Dermis blood vessel endothelial cell (primary cell): ENCODE results near the gene PCARE. TPM values are rescaled to one million over a fixed set of nuclear protein-coding genes. Genes with fewer than 3 reads are reported as not detected.

Experiments used
- DNase-seq: peaks from one replicate; pipeline ENCODE4 v3.0.0; 2010
- total RNA-seq: library from RNA; depleted of rRNA; stranded (reverse); fragments of >200 nt; gene quantifications from 2 replicates; pipeline ENCODE4 v1.2.3, GENCODE V29; 2014

The PCARE gene
- total RNA-seq, 1 donor from 2014 or later: not detected

GRCh38 chr2:29062371-29062770 lies 12.0 kb downstream of the PCARE start:
- no peak for DNase-seq

GRCh38 chr2:29061616-29062015 lies 12.7 kb downstream of the PCARE start:
- no peak for DNase-seq

- no peak for DNase-seq
These were observed 13.1 kb downstream of the PCARE start for GRCh38 chr2:29061176-29061575.

GRCh38 chr2:29060441-29060840 lies 13.9 kb downstream of the PCARE start:
- DNase-seq: no peak

- no peak for DNase-seq
These were observed 14.7 kb downstream of the PCARE start for GRCh38 chr2:29059624-29060023.

- DNase-seq: no peak
These were observed 17.3 kb downstream of the PCARE start for GRCh38 chr2:29057006-29057405.

GRCh38 chr2:29056452-29056851 lies 17.9 kb downstream of the PCARE start:
- no peak for DNase-seq

- DNase-seq: no peak
These were observed 18.7 kb downstream of the PCARE start for GRCh38 chr2:29055601-29056000.

- no peak for DNase-seq
These were observed 19.9 kb downstream of the PCARE start for GRCh38 chr2:29054430-29054829.

GRCh38 chr2:29053670-29054400 lies 20.5 kb downstream of the PCARE start:
- no peak for DNase-seq

- no peak for DNase-seq
These were observed 21.1 kb downstream of the PCARE start for GRCh38 chr2:29053223-29053622.

- DNase-seq: no peak
These were observed 21.5 kb downstream of the PCARE start for GRCh38 chr2:29052807-29053206.

- no peak for DNase-seq
These were observed 22.6 kb downstream of the PCARE start for GRCh38 chr2:29051730-29052129.

GRCh38 chr2:29050591-29050990 lies 23.7 kb downstream of the PCARE start:
- no peak for DNase-seq

- no peak for DNase-seq
These were observed 27.1 kb downstream of the PCARE start for GRCh38 chr2:29047083-29047845.

GRCh38 chr2:29046321-29046720 lies 28.0 kb downstream of the PCARE start:
- DNase-seq: no peak

GRCh38 chr2:29044459-29044858 lies 29.9 kb downstream of the PCARE start:
- no peak for DNase-seq

- DNase-seq: no peak
These were observed 31.7 kb downstream of the PCARE start for GRCh38 chr2:29042561-29043075.

GRCh38 chr2:29041161-29041660 lies 33.1 kb downstream of the PCARE start:
- DNase-seq: no peak

GRCh38 chr2:29040552-29040951 lies 33.8 kb downstream of the PCARE start:
- DNase-seq: no peak

- no peak for DNase-seq
These were observed 34.4 kb downstream of the PCARE start for GRCh38 chr2:29039718-29040480.

GRCh38 chr2:29035016-29035745 lies 39.1 kb downstream of the PCARE start:
- no peak for DNase-seq
